Measurements from ENCODE around the gene ADAMTS6. TPM values are rescaled to one million over a fixed set of nuclear protein-coding genes. Genes with fewer than 3 reads are reported as not detected.
A peak's percentile ranks its signal among the peaks of the same experiment; 100 is the strongest.
"Not testable (repeated sequence)": the region's sequence is repeated elsewhere in the genome, so short reads cannot be mapped to it uniquely, and the experiment has no call there.

Gene ADAMTS6
- total and polyA plus RNA-seq, 5 donors from 2014 or later: 0.03 to 1.5 (median 0.14) TPM; not detected in 1

DNA sequence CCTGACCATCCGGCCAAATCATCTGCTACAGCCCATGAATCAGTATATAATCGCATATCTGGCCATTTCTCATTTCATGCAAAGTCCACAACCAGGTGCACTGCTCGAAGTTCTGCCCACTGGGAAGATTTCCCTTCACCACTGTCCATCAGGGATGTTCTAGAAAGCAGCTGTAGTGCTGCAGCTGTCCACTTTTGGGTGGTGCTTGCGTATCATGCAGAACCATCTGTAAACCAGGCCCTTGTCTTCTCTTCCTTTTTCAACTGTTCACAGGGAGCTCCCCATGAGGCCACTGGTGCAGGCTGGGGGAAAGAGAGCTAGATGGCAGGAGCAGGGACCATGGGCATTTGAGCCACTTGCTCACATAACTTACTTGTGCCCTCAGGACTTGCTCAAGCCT lies 7.4 kb upstream of the ADAMTS6 start:
- no peak for ATAC-seq (ENCODE audit: low read depth in 2 of 2)
- peaks cover 0 to 4% (median 0%) of the 10 kb centered on the region in 4 donors for H3K4me1 Mint-ChIP-seq
- no peak overlapping the region for H3K27ac Mint-ChIP-seq

DNA sequence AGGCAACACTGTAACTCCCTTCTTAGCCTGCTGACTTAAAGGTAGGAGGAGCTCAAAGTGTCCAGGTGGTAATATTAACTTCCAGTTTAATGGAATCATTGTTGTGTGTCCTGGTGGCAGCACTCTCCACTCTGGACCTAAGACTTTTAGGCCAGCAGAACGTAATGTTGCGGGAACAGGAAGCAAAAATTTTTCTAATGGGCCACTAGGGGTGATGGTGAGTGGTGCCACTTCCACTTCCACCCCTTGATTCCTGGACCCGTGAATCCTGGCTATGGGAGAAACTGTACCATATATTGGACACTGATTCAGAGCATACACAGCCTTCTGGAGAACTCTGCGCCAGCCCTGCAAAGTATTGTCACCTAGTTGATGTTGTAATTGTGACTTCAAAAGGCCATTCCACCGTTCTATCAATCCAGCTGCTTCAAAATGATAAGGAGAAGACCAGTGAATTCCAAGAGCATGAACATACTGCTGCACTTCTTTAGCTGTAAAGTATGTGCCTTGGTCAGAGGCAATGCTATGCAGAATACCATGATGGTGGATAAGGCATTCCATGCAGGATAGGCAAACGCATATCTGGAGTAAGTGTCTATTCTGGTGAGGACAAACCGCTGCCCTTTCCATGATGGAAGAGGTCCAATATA lies 6.4 kb upstream of the ADAMTS6 start:
- not testable (repeated sequence) for H3K9me3 Mint-ChIP-seq

More for the DNA sequence above, 7.4 kb upstream of the ADAMTS6 start:
- Histone ChIP-seq H3K27ac (ENCODE audit: insufficient read depth, low read length, poor library complexity, severe bottlenecking) (no peak overlapping the region), H3K4me1 (ENCODE audit: control insufficient read depth, insufficient read depth, low read length, poor library complexity, severe bottlenecking) (no peaks in the 10 kb centered on the region), H3K4me3 (ENCODE audit: low read depth, low read length) (no peak overlapping the region), H3K27me3 (ENCODE audit: control insufficient read depth, insufficient read depth, low read length) (no peaks in the 10 kb centered on the region), H3K36me3 (ENCODE audit: control insufficient read depth, insufficient read depth, low read length) (no peaks in the 10 kb centered on the region), H3K9me3 (ENCODE audit: control insufficient read depth in 2 of 2, low read length in 2 of 2) (no peaks in the 10 kb centered on the region)
- Mint-ChIP-seq H3K36me3 (no peaks in the 10 kb centered on the region), H3K9me3 (peaks cover 0 to 2% (median 0%) of the 10 kb centered on the region in 7 donors), H3K4me3 (no peak overlapping the region), H3K27me3 (no peaks in the 10 kb centered on the region)
- no peak for DNase-seq

DNA sequence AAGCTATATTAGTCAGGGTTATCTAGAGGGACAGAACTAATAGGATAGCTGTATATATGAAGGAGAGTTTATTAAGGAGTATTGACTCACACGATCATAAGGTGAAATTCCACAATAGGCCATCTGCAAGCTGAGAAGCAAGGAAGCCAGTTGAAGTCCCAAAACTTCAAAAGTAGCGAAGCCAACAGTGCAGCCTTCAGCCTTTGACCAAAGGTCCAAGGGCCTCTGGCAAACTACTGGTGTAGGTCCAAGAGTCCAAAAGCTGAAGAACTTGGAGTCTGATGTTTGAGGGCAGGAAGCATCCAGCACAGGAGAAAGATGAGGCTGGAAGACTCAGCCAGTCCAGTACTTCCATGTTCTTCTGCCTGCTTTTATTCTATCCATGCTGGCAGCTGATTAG lies 5.1 kb upstream of the ADAMTS6 start:
- peaks cover 4 to 14% (median 12%) of the 10 kb centered on the region in 4 donors for H3K4me1 Mint-ChIP-seq
- peaks cover 18% of the 10 kb centered on the region for H3K4me1 ChIP-seq (ENCODE audit: control insufficient read depth, insufficient read depth, low read length, poor library complexity, severe bottlenecking)
- H3K9me3 ChIP-seq (ENCODE audit: control insufficient read depth in 2 of 2, low read length in 2 of 2); H3K4me3 ChIP-seq (ENCODE audit: low read depth, low read length); H3K27me3 ChIP-seq (ENCODE audit: control insufficient read depth, insufficient read depth, low read length); H3K36me3 ChIP-seq (ENCODE audit: control insufficient read depth, insufficient read depth, low read length); H3K9me3 Mint-ChIP-seq; H3K27ac ChIP-seq (ENCODE audit: insufficient read depth, low read length, poor library complexity, severe bottlenecking); H3K27me3 Mint-ChIP-seq; DNase-seq; H3K36me3 Mint-ChIP-seq; ATAC-seq (ENCODE audit: low read depth in 2 of 2): not testable (repeated sequence)
- peak overlapping the region in 1 of 4 donors; percentile 34 for H3K4me3 Mint-ChIP-seq
- H3K27ac Mint-ChIP-seq: peak overlapping the region in 1 of 3 donors; percentile 31

More for the DNA sequence above, 6.4 kb upstream of the ADAMTS6 start:
- not testable (repeated sequence) for H3K36me3 Mint-ChIP-seq; H3K36me3 ChIP-seq (ENCODE audit: control insufficient read depth, insufficient read depth, low read length); ATAC-seq (ENCODE audit: low read depth in 2 of 2); H3K27ac ChIP-seq (ENCODE audit: insufficient read depth, low read length, poor library complexity, severe bottlenecking); H3K27me3 ChIP-seq (ENCODE audit: control insufficient read depth, insufficient read depth, low read length); H3K27me3 Mint-ChIP-seq; H3K27ac Mint-ChIP-seq; H3K4me3 Mint-ChIP-seq; H3K4me1 Mint-ChIP-seq; DNase-seq; H3K4me1 ChIP-seq (ENCODE audit: control insufficient read depth, insufficient read depth, low read length, poor library complexity, severe bottlenecking); H3K4me3 ChIP-seq (ENCODE audit: low read depth, low read length); H3K9me3 ChIP-seq (ENCODE audit: control insufficient read depth in 2 of 2, low read length in 2 of 2)

DNA sequence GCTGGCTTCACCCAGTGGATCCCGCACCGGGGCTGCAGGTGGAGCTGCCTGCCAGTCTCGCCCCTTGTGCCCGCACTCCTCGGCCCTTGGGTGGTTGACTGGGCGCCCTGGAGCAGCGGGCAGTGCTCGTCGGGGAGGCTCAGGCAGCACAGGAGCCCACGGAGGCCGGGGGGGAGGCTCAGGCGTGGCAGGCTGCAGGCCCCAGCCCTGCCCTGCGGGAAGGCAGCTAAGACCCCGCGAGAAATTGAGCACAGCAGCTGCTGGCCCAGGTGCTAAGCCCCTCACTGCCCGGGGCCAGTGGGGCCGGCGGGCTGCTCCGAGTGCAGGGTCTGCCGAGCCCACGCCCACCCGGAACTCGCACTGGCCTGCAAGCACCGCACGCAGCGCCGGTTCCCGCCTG lies 3.7 kb upstream of the ADAMTS6 start:
- H3K36me3 ChIP-seq (ENCODE audit: control insufficient read depth, insufficient read depth, low read length): no peaks in the 10 kb centered on the region
- no peak overlapping the region for H3K27ac Mint-ChIP-seq
- DNase-seq: no peak
- no peak for ATAC-seq (ENCODE audit: low read depth in 2 of 2)
- H3K4me1 ChIP-seq (ENCODE audit: control insufficient read depth, insufficient read depth, low read length, poor library complexity, severe bottlenecking): peaks cover 32% of the 10 kb centered on the region
- no peaks in the 10 kb centered on the region for H3K36me3 Mint-ChIP-seq
- peaks cover 4 to 18% (median 15%) of the 10 kb centered on the region in 4 donors for H3K4me1 Mint-ChIP-seq
- peaks cover 5% of the 10 kb centered on the region for H3K27me3 ChIP-seq (ENCODE audit: control insufficient read depth, insufficient read depth, low read length)
- H3K27me3 Mint-ChIP-seq: peaks cover 7% of the 10 kb centered on the region
- no peak overlapping the region for H3K4me3 ChIP-seq (ENCODE audit: low read depth, low read length)
- H3K4me3 Mint-ChIP-seq: no peak overlapping the region
- peaks cover 0 to 2% (median 0%) of the 10 kb centered on the region in 7 donors for H3K9me3 Mint-ChIP-seq
- no peaks in the 10 kb centered on the region for H3K9me3 ChIP-seq (ENCODE audit: control insufficient read depth in 2 of 2, low read length in 2 of 2)
- no peak overlapping the region for H3K27ac ChIP-seq (ENCODE audit: insufficient read depth, low read length, poor library complexity, severe bottlenecking)

DNA sequence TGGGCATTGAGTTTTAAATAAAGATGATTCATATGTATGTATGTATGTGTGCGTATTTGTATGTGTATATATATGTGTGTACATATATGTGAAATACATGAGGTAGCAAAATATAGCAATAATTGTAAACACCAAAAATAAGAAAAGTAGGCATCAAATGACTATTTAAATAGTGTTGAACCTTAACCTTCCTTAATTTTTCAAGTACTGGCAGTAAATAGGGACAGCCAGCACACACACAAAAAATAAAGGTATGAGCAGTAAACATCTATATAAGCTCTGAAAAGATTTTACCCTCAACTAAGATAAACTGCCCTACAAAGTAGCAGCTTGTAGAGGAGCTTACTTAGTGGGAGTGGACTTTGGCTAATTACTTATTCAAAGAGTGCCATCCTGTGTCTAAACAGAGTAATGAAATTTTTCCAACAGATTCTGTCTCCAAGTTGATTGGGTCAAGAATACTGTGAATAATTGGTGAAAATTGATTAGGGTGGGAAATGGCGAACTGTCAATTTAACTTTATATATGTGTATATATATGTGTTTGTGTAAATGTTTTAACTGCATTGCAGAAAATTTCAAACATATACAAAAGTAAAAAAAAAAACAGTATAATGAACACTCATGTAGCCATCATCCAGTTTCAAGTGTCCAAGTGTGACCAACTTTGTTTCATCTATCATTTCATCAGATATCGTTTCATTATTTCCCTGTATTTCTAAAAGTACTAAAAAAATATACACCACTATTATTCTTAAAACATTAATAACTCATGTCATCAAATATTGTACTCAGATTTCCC lies 2.0 kb upstream of the ADAMTS6 start:
- DNase-seq: peak in 2 of 3 donors; percentile 51 to 65
- Histone ChIP-seq H3K27me3 (ENCODE audit: control insufficient read depth, insufficient read depth, low read length) (peaks cover 20% of the 10 kb centered on the region), H3K4me1 (ENCODE audit: control insufficient read depth, insufficient read depth, low read length, poor library complexity, severe bottlenecking) (peaks cover 35% of the 10 kb centered on the region), H3K4me3 (ENCODE audit: low read depth, low read length) (peak overlapping the region; percentile 89), H3K27ac (ENCODE audit: insufficient read depth, low read length, poor library complexity, severe bottlenecking) (no peak overlapping the region), H3K36me3 (ENCODE audit: control insufficient read depth, insufficient read depth, low read length) (no peaks in the 10 kb centered on the region), H3K9me3 (ENCODE audit: control insufficient read depth in 2 of 2, low read length in 2 of 2) (no peaks in the 10 kb centered on the region)
- H3K4me3 Mint-ChIP-seq: peak overlapping the region in 1 of 4 donors; percentile 94
- H3K4me1 Mint-ChIP-seq: peaks cover 4 to 18% (median 15%) of the 10 kb centered on the region in 4 donors
- peaks cover 7% of the 10 kb centered on the region for H3K27me3 Mint-ChIP-seq
- H3K9me3 Mint-ChIP-seq: no peaks in the 10 kb centered on the region
- no peaks in the 10 kb centered on the region for H3K36me3 Mint-ChIP-seq
- H3K27ac Mint-ChIP-seq: peak overlapping the region; percentile 72 to 95 (median 84)
- peak; percentile 54 to 63 for ATAC-seq (ENCODE audit: low read depth in 2 of 2)

DNA sequence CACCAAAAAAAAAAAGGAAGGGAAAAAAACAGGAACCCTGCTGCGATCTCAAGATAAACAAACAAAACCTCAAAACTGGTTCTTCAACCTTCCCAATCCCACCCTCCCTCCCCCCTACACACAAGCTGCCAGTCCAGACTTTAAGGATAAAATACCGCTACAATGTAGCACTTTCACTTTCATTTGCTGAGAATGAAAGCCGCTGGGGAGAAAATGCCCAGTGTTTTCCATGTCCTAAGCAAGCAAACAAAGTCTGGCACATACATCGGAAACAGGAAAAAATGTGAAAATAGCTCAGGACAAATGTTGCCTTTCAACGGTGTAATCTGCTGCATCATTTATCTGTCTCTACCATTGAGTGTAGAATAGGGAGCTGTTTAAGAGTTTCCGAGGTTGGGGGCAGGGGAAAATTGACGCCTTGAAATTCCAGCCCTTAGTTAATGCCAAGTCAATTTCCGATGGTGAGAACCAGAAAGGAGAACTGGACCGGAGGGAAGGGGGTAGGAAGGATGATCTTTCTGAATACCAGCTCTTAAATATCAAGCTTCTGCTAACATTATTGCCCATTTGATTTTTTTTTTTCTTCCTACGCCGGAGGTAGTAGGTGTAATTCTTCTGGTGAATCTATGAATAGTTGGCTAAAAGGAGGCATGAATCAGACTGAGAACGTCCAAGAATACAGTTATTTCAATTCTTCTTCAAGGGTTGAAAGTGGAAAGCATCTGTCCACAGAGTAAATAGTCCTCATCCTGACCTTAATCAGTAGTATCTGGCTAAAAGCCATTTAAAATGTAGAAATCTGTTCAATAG lies 1.2 kb upstream of the ADAMTS6 start:
- Histone ChIP-seq H3K27me3 (ENCODE audit: control insufficient read depth, insufficient read depth, low read length) (peaks cover 25% of the 10 kb centered on the region), H3K27ac (ENCODE audit: insufficient read depth, low read length, poor library complexity, severe bottlenecking) (no peak overlapping the region), H3K36me3 (ENCODE audit: control insufficient read depth, insufficient read depth, low read length) (no peaks in the 10 kb centered on the region), H3K4me3 (ENCODE audit: low read depth, low read length) (peak overlapping the region; percentile 89), H3K9me3 (ENCODE audit: control insufficient read depth in 2 of 2, low read length in 2 of 2) (no peaks in the 10 kb centered on the region), H3K4me1 (ENCODE audit: control insufficient read depth, insufficient read depth, low read length, poor library complexity, severe bottlenecking) (peaks cover 35% of the 10 kb centered on the region)
- Mint-ChIP-seq H3K27me3 (peaks cover 7% of the 10 kb centered on the region), H3K36me3 (no peaks in the 10 kb centered on the region), H3K4me1 (peaks cover 4 to 18% (median 15%) of the 10 kb centered on the region in 4 donors), H3K9me3 (no peaks in the 10 kb centered on the region), H3K4me3 (peak overlapping the region in 1 of 4 donors; percentile 94), H3K27ac (peak overlapping the region; percentile 84 to 95 (median 95))
- ATAC-seq (ENCODE audit: low read depth in 2 of 2) (no peak), DNase-seq (peak in 2 of 3 donors; percentile 24 to 44)

DNA sequence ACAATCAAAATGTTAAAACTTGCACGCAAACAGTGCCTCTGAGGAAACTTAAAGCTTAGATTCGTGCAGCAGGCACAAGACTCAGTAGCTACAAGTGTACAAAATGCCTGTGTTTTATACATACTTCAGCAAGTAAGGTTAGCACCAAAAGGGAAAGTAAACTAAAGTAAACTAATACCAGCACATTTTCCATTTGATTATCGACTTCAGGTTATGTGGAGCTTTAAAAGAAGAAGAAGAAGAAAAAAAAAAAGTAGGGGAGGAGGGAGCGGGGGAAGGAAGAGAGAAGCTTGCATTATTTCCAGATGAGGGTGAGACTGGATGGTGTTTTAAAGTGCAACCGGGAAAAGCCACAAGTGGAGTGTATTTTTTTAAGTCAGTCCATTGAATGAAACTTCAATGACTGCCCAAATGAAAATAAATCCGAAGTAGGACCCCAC lies 596 bp upstream of the ADAMTS6 start:
- no peaks in the 10 kb centered on the region for H3K36me3 Mint-ChIP-seq
- H3K27me3 Mint-ChIP-seq: peaks cover 7% of the 10 kb centered on the region
- peak in 2 of 3 donors; percentile 21 to 42 for DNase-seq
- no peaks in the 10 kb centered on the region for H3K9me3 Mint-ChIP-seq
- H3K27ac Mint-ChIP-seq: peak overlapping the region; percentile 84 to 95 (median 94)
- peak; percentile 13 to 43 for ATAC-seq (ENCODE audit: low read depth in 2 of 2)
- peaks cover 25% of the 10 kb centered on the region for H3K27me3 ChIP-seq (ENCODE audit: control insufficient read depth, insufficient read depth, low read length)
- H3K4me1 Mint-ChIP-seq: peaks cover 4 to 18% (median 15%) of the 10 kb centered on the region in 4 donors
- H3K9me3 ChIP-seq (ENCODE audit: control insufficient read depth in 2 of 2, low read length in 2 of 2): no peaks in the 10 kb centered on the region
- peak overlapping the region in 1 of 4 donors; percentile 94 for H3K4me3 Mint-ChIP-seq
- peaks cover 35% of the 10 kb centered on the region for H3K4me1 ChIP-seq (ENCODE audit: control insufficient read depth, insufficient read depth, low read length, poor library complexity, severe bottlenecking)
- H3K27ac ChIP-seq (ENCODE audit: insufficient read depth, low read length, poor library complexity, severe bottlenecking): peak overlapping the region; percentile 23
- H3K4me3 ChIP-seq (ENCODE audit: low read depth, low read length): peak overlapping the region; percentile 89
- no peaks in the 10 kb centered on the region for H3K36me3 ChIP-seq (ENCODE audit: control insufficient read depth, insufficient read depth, low read length)

All from CD4-positive, CD25-positive, alpha-beta regulatory T cell (primary cell).